Karpas-422 (cell line): Measurements from ENCODE around the gene IKBKG. TPM values are rescaled to one million over a fixed set of nuclear protein-coding genes. Genes with fewer than 3 reads are reported as not detected.
"Not testable (repeated sequence)": the region's sequence is repeated elsewhere in the genome, so short reads cannot be mapped to it uniquely, and the experiment has no call there.

Experiments used
- DNase-seq: peaks from one replicate; pipeline ENCODE4 v3.0.0-alpha.2; 2015
- H2AFZ ChIP-seq: fragments of 200-600 bp; sonication (generic); 2 replicates; pipeline ENCODE4 v1.6.1; 2014; ENCODE audit warnings: antibody characterized with exemption, low read length, mixed read lengths
- H3K27ac ChIP-seq: fragments of 200-600 bp; sonication (generic); 2 replicates; pipeline ENCODE4 v1.5.1; 2014; ENCODE audit warnings: mild to moderate bottlenecking, low read length, moderate library complexity
- H3K27me3 ChIP-seq: fragments of 200-600 bp; sonication (generic); 2 replicates; pipeline ENCODE4 v1.6.1; 2014; ENCODE audit warnings: low read length, mixed read lengths
- H3K36me3 ChIP-seq: fragments of 200-600 bp; sonication (generic); 2 replicates; pipeline ENCODE4 v1.6.1; 2014; ENCODE audit warnings: low read length, mixed read lengths; ENCODE audit not compliant: insufficient read depth
- H3K4me1 ChIP-seq: fragments of 200-600 bp; sonication (generic); 2 replicates; pipeline ENCODE4 v1.6.1; 2014; ENCODE audit warnings: mild to moderate bottlenecking, low read length, mixed read lengths
- H3K4me2 ChIP-seq: fragments of 200-600 bp; sonication (generic); 2 replicates; pipeline ENCODE4 v1.6.1; 2014; ENCODE audit warnings: low read length, low read depth, mild to moderate bottlenecking; ENCODE audit not compliant: poor library complexity, severe bottlenecking
- H3K4me3 ChIP-seq: fragments of 200-600 bp; sonication (generic); 2 replicates; pipeline ENCODE4 v1.5.1; 2014; ENCODE audit warnings: mild to moderate bottlenecking, antibody characterized with exemption, low read length, mixed read lengths
- H3K79me2 ChIP-seq: fragments of 200-600 bp; sonication (generic); 2 replicates; pipeline ENCODE4 v1.6.1; 2014; ENCODE audit warnings: mild to moderate bottlenecking, low read length, mixed read lengths
- H3K9ac ChIP-seq: fragments of 200-600 bp; sonication (generic); 2 replicates; pipeline ENCODE4 v1.6.0; 2014; ENCODE audit warnings: low read length
- H3K9me2 ChIP-seq: fragments of 200-600 bp; sonication (generic), shearing (Covaris generic); replicated peaks from 2 replicates; pipeline ENCODE4 v1.6.0; 2014; ENCODE audit warnings: mild to moderate bottlenecking, low read length, moderate library complexity; ENCODE audit not compliant: insufficient read depth
- H3K9me3 ChIP-seq: fragments of 300-700, 200-600 bp; sonication (generic); 2 replicates; pipeline ENCODE4 v1.6.1; 2014; ENCODE audit warnings: low read length, mixed read lengths
- H4K20me1 ChIP-seq: fragments of 200-600 bp; sonication (generic); 2 replicates; pipeline ENCODE4 v1.6.1; 2014; ENCODE audit warnings: mild to moderate bottlenecking, antibody characterized with exemption, low read length, low read depth; ENCODE audit not compliant: insufficient read depth
- small RNA-seq: library from RNA; depleted of rRNA; stranded (forward); fragments of <200 nt; gene quantifications from one replicate; pipeline ENCODE3, GENCODE V24; 2014
- total RNA-seq: library from RNA; depleted of rRNA; stranded (reverse); fragments of >200 nt; shearing (Covaris generic); gene quantifications from 2 replicates; pipeline ENCODE4 v1.2.3, GENCODE V29; 2014; ENCODE audit warnings: low replicate concordance; rRNA removed

The IKBKG gene
- total RNA-seq, 1 experiment from 2014 or later, result 8.1 TPM

DNA sequence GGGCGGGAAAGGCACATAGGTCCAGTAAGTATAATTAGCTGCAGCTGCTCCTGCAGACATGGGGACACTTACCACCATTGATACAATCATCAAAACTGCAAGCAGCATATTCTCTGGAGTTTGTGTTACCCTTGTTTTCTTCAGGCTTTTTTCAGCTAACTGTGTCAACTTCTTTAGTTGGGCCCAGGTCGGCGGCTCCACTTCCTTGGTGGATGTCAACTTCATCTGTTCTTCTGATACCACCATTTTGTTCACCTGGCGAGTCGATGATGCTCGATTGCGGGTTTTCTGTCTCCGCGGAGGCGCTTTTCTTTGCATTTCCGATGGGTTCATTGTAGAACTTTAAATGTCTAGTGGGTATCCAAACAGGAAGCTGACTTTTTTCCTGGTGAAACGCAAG lies 63.7 kb downstream of the IKBKG start:
- not testable (repeated sequence) for H2AFZ ChIP-seq, H3K27ac ChIP-seq, H3K4me1 ChIP-seq, H3K79me2 ChIP-seq, H3K36me3 ChIP-seq, H3K9me3 ChIP-seq, H3K9me2 ChIP-seq, DNase-seq, H3K27me3 ChIP-seq, H3K4me2 ChIP-seq, H4K20me1 ChIP-seq, H3K9ac ChIP-seq, H3K4me3 ChIP-seq

GRCh38 chrX:154613586-154613985 lies 66.2 kb downstream of the IKBKG start:
- not testable (repeated sequence) for H3K79me2 ChIP-seq, H3K9ac ChIP-seq, H3K36me3 ChIP-seq, H4K20me1 ChIP-seq, H3K27ac ChIP-seq, H3K9me2 ChIP-seq, H3K4me3 ChIP-seq, H3K9me3 ChIP-seq, H3K4me1 ChIP-seq, DNase-seq, H2AFZ ChIP-seq, H3K27me3 ChIP-seq, H3K4me2 ChIP-seq

Small RNA genes within 50 kb of the gene (small RNA-seq; reads per million reads assigned to genes)
- not detected for gene AC244090.1

Other genes with a start within 250 kb of the IKBKG start
- 46.3 and 89.6 TPM in 2 replicates for gene FLNA, start 173.0 kb upstream of the IKBKG start, total RNA-seq
- gene EMD, start 168.3 kb upstream of the IKBKG start, total RNA-seq, result 19.5 and 20.7 TPM in 2 replicates
- 4,110 and 4,432 TPM in 2 replicates for gene RPL10, start 149.2 kb upstream of the IKBKG start, total RNA-seq
- 17.6 and 30.8 TPM in 2 replicates for gene DNASE1L1, start 138.4 kb upstream of the IKBKG start, total RNA-seq
- gene TAFAZZIN, start 136.1 kb upstream of the IKBKG start, total RNA-seq, result 22.1 and 39.0 TPM in 2 replicates
- 40.0 and 46.6 TPM in 2 replicates for gene ATP6AP1, start 118.9 kb upstream of the IKBKG start, total RNA-seq
- 52.7 and 88.3 TPM in 2 replicates for gene GDI1, start 110.5 kb upstream of the IKBKG start, total RNA-seq
- 18.9 and 49.5 TPM in 2 replicates for gene FAM50A, start 103.5 kb upstream of the IKBKG start, total RNA-seq
- 7.2 and 15.8 TPM in 2 replicates for gene PLXNA3, start 89.3 kb upstream of the IKBKG start, total RNA-seq
- 51.8 and 73.5 TPM in 2 replicates for gene LAGE3, start 68.3 kb upstream of the IKBKG start, total RNA-seq
- gene UBL4A, start 61.0 kb upstream of the IKBKG start, total RNA-seq, result 30.4 and 52.2 TPM in 2 replicates
- 30.5 and 32.1 TPM in 2 replicates for gene SLC10A3, start 57.0 kb upstream of the IKBKG start, total RNA-seq
- 14.0 and 36.4 TPM in 2 replicates for gene FAM3A, start 31.4 kb upstream of the IKBKG start, total RNA-seq
- gene G6PD, start 774 bp upstream of the IKBKG start, total RNA-seq, result 24.3 and 36.1 TPM in 2 replicates
- gene CTAG1A, start 37.5 kb downstream of the IKBKG start, total RNA-seq, result not detected in 2 replicates
- not detected in 2 replicates for gene CTAG1B, start 71.7 kb downstream of the IKBKG start, total RNA-seq
- gene CTAG2, start 106.0 kb downstream of the IKBKG start, total RNA-seq, result 15.5 TPM in 1 of 2 replicates, not detected in the other
- gene GAB3, start 203.5 kb downstream of the IKBKG start, total RNA-seq, result 3.5 and 26.2 TPM in 2 replicates
- 58.6 and 94.0 TPM in 2 replicates for gene DKC1, start 215.2 kb downstream of the IKBKG start, total RNA-seq